Thoracic aorta (tissue), 2 donors: ENCODE data around the gene ATP7A. TPM values are rescaled to one million over a fixed set of nuclear protein-coding genes. Genes with fewer than 3 reads are reported as not detected.

Source experiments
- ATAC-seq: fragments of 150-250 bp; one replicate; pipeline ENCODE4 v1.8.0; 2017; ENCODE audit warnings: low read depth; ENCODE audit not compliant: insufficient number of reproducible peaks, low FRiP score
- DNase-seq: peaks from one replicate; pipeline ENCODE4 v3.0.0-alpha.2; 2020; ENCODE audit warnings: low spot score
- H3K27ac ChIP-seq, 2 donors: fragments of 200-600 bp; sonication (generic); 1 replicate in 1 of 2; 2 replicates in 1 of 2; pipeline ENCODE4 v1.5.1; 2016; ENCODE audit warnings: mild to moderate bottlenecking in 2 of 2, moderate library complexity in 2 of 2
- H3K27me3 ChIP-seq: fragments of 200-600 bp; sonication (generic); replicated peaks from 2 replicates; pipeline ENCODE4 v1.6.0; 2016; ENCODE audit warnings: mild to moderate bottlenecking; ENCODE audit not compliant: insufficient read depth
- H3K36me3 ChIP-seq: fragments of 200-600 bp; sonication (generic); one replicate; pipeline ENCODE4 v1.5.1; 2016
- H3K4me1 ChIP-seq, 2 donors: fragments of 200-600 bp; sonication (generic); 1 replicate in 1 of 2; 2 replicates in 1 of 2; pipeline versions ENCODE4 v1.5.1 to v1.6.0; 2016; ENCODE audit warnings: low read depth in 2 of 2, mild to moderate bottlenecking in 1 of 2; ENCODE audit not compliant: control insufficient read depth in 1 of 2
- H3K4me3 ChIP-seq: fragments of 200-600 bp; sonication (generic); 2 replicates; pipeline ENCODE4 v1.5.1; 2016; ENCODE audit warnings: mild to moderate bottlenecking
- H3K9me3 ChIP-seq: fragments of 200-600 bp; sonication (generic); 2 replicates; pipeline ENCODE4 v1.5.1; 2016
- CTCF ChIP-seq: fragments of 200-600 bp; sonication (generic); IDR thresholded peaks from one replicate; pipeline ENCODE4 v1.5.1; 2019; ENCODE audit warnings: antibody characterized with exemption
- total RNA-seq, 2 donors: library from RNA; depleted of rRNA; stranded (reverse); fragments of >200 nt; gene quantifications; one replicate each; pipeline versions ENCODE4 v1.1.0 to v1.2.3, GENCODE V29; 2016

The ATP7A gene
- total RNA-seq, 2 donors from 2014 or later, result 11.8 to 18.2 TPM

- ATAC-seq, result no peak
- no peak for DNase-seq
- H3K36me3 ChIP-seq, result no peaks in the 10 kb centered on the region
Observed at GRCh38 chrX:77979870-77980269, 69.4 kb downstream of the ATP7A start.

GRCh38 chrX:78011846-78012245, 101.4 kb downstream of the ATP7A start:
- Histone ChIP-seq H3K27ac (no peak overlapping the region), H3K9me3 (no peaks in the 10 kb centered on the region), H3K4me1 (no peaks in the 10 kb centered on the region), H3K4me3 (no peak overlapping the region), H3K27me3 (no peaks in the 10 kb centered on the region), H3K36me3 (no peaks in the 10 kb centered on the region)
- no peak for ATAC-seq
- TF ChIP-seq CTCF, result no peak
- DNase-seq, result no peak

More at GRCh38 chrX:77979870-77980269, 69.4 kb downstream of the ATP7A start:
- no peaks in the 10 kb centered on the region for H3K4me1 ChIP-seq
- no peak overlapping the region for H3K27ac ChIP-seq
- H3K4me3 ChIP-seq, result no peak overlapping the region
- no peaks in the 10 kb centered on the region for H3K9me3 ChIP-seq
- TF ChIP-seq CTCF, result no peak
- no peaks in the 10 kb centered on the region for H3K27me3 ChIP-seq

- no peak for DNase-seq
- H3K4me3 ChIP-seq, result no peak overlapping the region
- H3K4me1 ChIP-seq, result no peaks in the 10 kb centered on the region
- no peaks in the 10 kb centered on the region for H3K36me3 ChIP-seq
- H3K27me3 ChIP-seq, result no peaks in the 10 kb centered on the region
- TF ChIP-seq CTCF, result no peak
- H3K27ac ChIP-seq, result no peak overlapping the region
- no peak for ATAC-seq
- H3K9me3 ChIP-seq, result no peaks in the 10 kb centered on the region
Observed at GRCh38 chrX:78019586-78020483, 109.3 kb downstream of the ATP7A start.

GRCh38 chrX:78024349-78025059, 114.0 kb downstream of the ATP7A start:
- peak; percentile 11 for TF ChIP-seq CTCF
- Histone ChIP-seq H3K9me3 (no peaks in the 10 kb centered on the region), H3K27me3 (no peaks in the 10 kb centered on the region), H3K36me3 (no peaks in the 10 kb centered on the region), H3K4me1 (no peaks in the 10 kb centered on the region), H3K4me3 (no peak overlapping the region), H3K27ac (no peak overlapping the region)
- no peak for DNase-seq
- no peak for ATAC-seq

GRCh38 chrX:78027798-78028197, 117.3 kb downstream of the ATP7A start:
- no peaks in the 10 kb centered on the region for H3K36me3 ChIP-seq
- DNase-seq, result no peak
- H3K27me3 ChIP-seq, result no peaks in the 10 kb centered on the region
- H3K4me3 ChIP-seq, result no peak overlapping the region
- no peak for ATAC-seq
- no peaks in the 10 kb centered on the region for H3K9me3 ChIP-seq
- TF ChIP-seq CTCF, result no peak
- H3K27ac ChIP-seq, result no peak overlapping the region
- H3K4me1 ChIP-seq, result no peaks in the 10 kb centered on the region
